HCT116 (cell line): ENCODE measurements around the gene SIRPB1. TPM values are rescaled to one million over a fixed set of nuclear protein-coding genes. Genes with fewer than 3 reads are reported as not detected.

Experiments used
- ATAC-seq: fragments of 200-7000 bp; cut with Tn5 transposase; 2 replicates; pipeline ENCODE4 v1.9.1; 2020; ENCODE audit warnings: mild to moderate bottlenecking, moderate library complexity
- BruUV-seq: library from RNA; stranded (reverse); fragments of 400-500 nt; replicated peaks from 2 replicates; lab custom pipeline; 2021; lab: Mats Ljungman, UMichigan
- CTCF ChIA-PET: fragments of 300-600 bp; sonication (Branson Sonifier 250); formaldehyde crosslinking; loops from one replicate; lab custom pipeline; 2021; ENCODE audit warnings: antibody characterized with exemption; lab: Charles Lee
- POLR2A ChIA-PET: fragments of 300-600, 350-600 bp; sonication (Branson Sonifier 250); formaldehyde crosslinking; loops from one replicate; lab custom pipeline; 2021; ENCODE audit warnings: antibody characterized with exemption; lab: Charles Lee
- RAD21 ChIA-PET, 2 experiments: fragments of 300-600 bp; sonication (Branson Sonifier 250); formaldehyde crosslinking; loops; one replicate each; lab custom pipeline; 2023; ENCODE audit warnings: low total read pairs in 2 of 2; ENCODE audit not compliant: uncharacterized antibody in 2 of 2, unreplicated experiment in 2 of 2, low non-redundant PET in 1 of 2; lab: Charles Lee
- DNase-seq: peaks from one replicate; pipeline ENCODE4 v3.0.0-alpha.2; 2010; ENCODE audit warnings: low read depth, low spot score
- H2AFZ ChIP-seq: fragments of 200-600 bp; shearing (Covaris generic), sonication (generic); 2 replicates; pipeline ENCODE4 v1.6.1; 2017; ENCODE audit warnings: low read depth, mixed run types, mixed read lengths, antibody characterized with exemption, low read length; ENCODE audit not compliant: poor library complexity, severe bottlenecking
- H3K27ac ChIP-seq: 2 replicates; pipeline ENCODE4 v1.5.1; 2012; ENCODE audit warnings: low read depth, low read length
- H3K27me3 ChIP-seq: fragments of 200-600 bp; sonication (generic); 2 replicates; pipeline ENCODE4 v1.6.1; 2016; ENCODE audit warnings: mixed run types, low read length, mixed read lengths; ENCODE audit not compliant: insufficient read depth
- H3K36me3 ChIP-seq, 2 experiments: fragments of 200-500 bp in 1 of 2; fragments of 200-600 bp in 1 of 2; sonication (Bioruptor generic) in 1 of 2; sonication (generic) in 1 of 2; 2 replicates each; pipeline versions ENCODE4 v1.5.1 to v1.6.1; 2014 to 2016; ENCODE audit warnings: low read length in 2 of 2, inconsistent platforms in 1 of 2, mixed read lengths in 1 of 2, mixed run types in 1 of 2; ENCODE audit not compliant: insufficient read depth in 2 of 2, control insufficient read depth in 1 of 2
- H3K4me1 ChIP-seq, 2 experiments: fragments of 200-600 bp in 1 of 2; sonication (generic) in 1 of 2; 2 replicates each; pipeline versions ENCODE4 v1.5.1 to v1.6.1; 2012 to 2017; ENCODE audit warnings: low read length in 2 of 2, inconsistent platforms in 1 of 2, mild to moderate bottlenecking in 1 of 2, mixed read lengths in 1 of 2, mixed run types in 1 of 2, moderate library complexity in 1 of 2; ENCODE audit not compliant: insufficient read depth in 2 of 2, control insufficient read depth in 1 of 2
- H3K4me2 ChIP-seq: fragments of 200-600 bp; sonication (generic); 2 replicates; pipeline ENCODE4 v1.6.1; 2017; ENCODE audit warnings: mixed run types, low read length, mixed read lengths
- H3K4me3 ChIP-seq, 2 experiments: fragments of 200-600 bp in 1 of 2; sonication (generic) in 1 of 2; replicated peaks in 1 of 2; 2 replicates each; pipeline ENCODE4 v1.5.1; 2011 to 2016; ENCODE audit warnings: low read length in 2 of 2, control low read depth in 1 of 2, low read depth in 1 of 2, mild to moderate bottlenecking in 1 of 2, mixed read lengths in 1 of 2, mixed run types in 1 of 2
- H3K79me2 ChIP-seq: fragments of 200-600 bp; sonication (generic); 2 replicates; pipeline ENCODE4 v1.6.1; 2017; ENCODE audit warnings: mild to moderate bottlenecking, mixed run types, low read length, moderate library complexity, mixed read lengths; ENCODE audit not compliant: insufficient read depth
- H3K9ac ChIP-seq: fragments of 200-600 bp; sonication (generic); 2 replicates; pipeline ENCODE4 v1.6.1; 2016; ENCODE audit warnings: low read length, mixed read lengths
- H3K9me2 ChIP-seq: fragments of 200-600 bp; sonication (generic), shearing (Covaris generic); 2 replicates; pipeline ENCODE4 v1.6.1; 2017; ENCODE audit warnings: mixed run types, mild to moderate bottlenecking, moderate library complexity; ENCODE audit not compliant: insufficient read depth
- H3K9me3 ChIP-seq, 2 experiments: fragments of 200-500 bp in 1 of 2; fragments of 200-600 bp in 1 of 2; sonication (Bioruptor generic) in 1 of 2; sonication (generic) in 1 of 2; 2 replicates each; pipeline ENCODE4 v1.6.1; 2014 to 2017; ENCODE audit warnings: low read length in 2 of 2, mixed read lengths in 2 of 2, inconsistent platforms in 1 of 2, low read depth in 1 of 2, mild to moderate bottlenecking in 1 of 2, mixed run types in 1 of 2, moderate library complexity in 1 of 2; ENCODE audit not compliant: control insufficient read depth in 1 of 2, insufficient read depth in 1 of 2
- H4K20me1 ChIP-seq: fragments of 200-600 bp; sonication (generic), shearing (Covaris generic); 2 replicates; pipeline ENCODE4 v1.6.1; 2017; ENCODE audit warnings: mixed run types, mild to moderate bottlenecking, moderate library complexity; ENCODE audit not compliant: insufficient read depth
- CBX3 ChIP-seq: IDR thresholded peaks from 2 replicates; pipeline ENCODE4 v1.6.1; 2012; ENCODE audit warnings: low read depth
- EGR1 ChIP-seq: IDR thresholded peaks from 2 replicates; pipeline ENCODE4 v1.6.1; 2012; ENCODE audit warnings: low read depth
- ELF1 ChIP-seq: IDR thresholded peaks from 2 replicates; pipeline ENCODE4 v1.6.1; 2012; ENCODE audit warnings: low read depth, borderline replicate concordance
- EZH2 ChIP-seq: fragments of 200-600 bp; sonication (generic); IDR thresholded peaks from 2 replicates; pipeline ENCODE4 v1.6.1; 2017; ENCODE audit warnings: antibody characterized with exemption, mixed run types
- FOSL1 ChIP-seq: IDR thresholded peaks from 2 replicates; pipeline ENCODE4 v1.6.1; 2012; ENCODE audit warnings: low read depth
- JUND ChIP-seq: IDR thresholded peaks from 2 replicates; pipeline ENCODE4 v1.6.1; 2012
- POLR2A ChIP-seq: IDR thresholded peaks from 2 replicates; pipeline ENCODE4 v1.7.0; 2011; ENCODE audit warnings: borderline replicate concordance; ENCODE audit not compliant: insufficient read depth, insufficient read length; ENCODE audit errors: extremely low read depth
- POLR2AphosphoS5 ChIP-seq: IDR thresholded peaks from 2 replicates; pipeline ENCODE4 v1.6.1; 2011; ENCODE audit warnings: mild to moderate bottlenecking, low read depth, low read length, moderate library complexity
- RAD21 ChIP-seq: IDR thresholded peaks from 2 replicates; pipeline ENCODE4 v1.6.1; 2012; ENCODE audit warnings: low read depth, mild to moderate bottlenecking
- SIN3A ChIP-seq: IDR thresholded peaks from 2 replicates; pipeline ENCODE4 v1.6.1; 2012; ENCODE audit warnings: low read depth
- SP1 ChIP-seq: IDR thresholded peaks from 2 replicates; pipeline ENCODE4 v1.6.1; 2012; ENCODE audit warnings: low read depth
- SRF ChIP-seq: IDR thresholded peaks from 2 replicates; pipeline ENCODE4 v1.6.1; 2012; ENCODE audit warnings: low read depth
- YY1 ChIP-seq: IDR thresholded peaks from 2 replicates; pipeline ENCODE4 v1.6.1; 2011; ENCODE audit warnings: low read length, low read depth, moderate library complexity, mild to moderate bottlenecking; ENCODE audit not compliant: insufficient replicate concordance; ENCODE audit errors: extremely low read depth
- ZFX ChIP-seq: fragments of 450-650 bp; IDR thresholded peaks from 2 replicates; pipeline ENCODE4 v1.6.1; 2017
- ZNF274 ChIP-seq: fragments of 200-500 bp; sonication (Bioruptor generic); IDR thresholded peaks from 2 replicates; pipeline ENCODE4 v1.6.1; 2014; ENCODE audit warnings: mild to moderate bottlenecking, low read depth, low read length, inconsistent platforms
- intact Hi-C: fragments of 100-400 bp; cut with micrococcal nuclease; formaldehyde crosslinking; loops from 2 replicates; pipeline ENCODE4 v1.10.0; 2022
- total RNA-seq: library from RNA; stranded (reverse); gene quantifications from one replicate; pipeline ENCODE4 v1.2.1, GENCODE V29; 2021; ENCODE audit not compliant: unreplicated experiment
- TF ChIP-seq, protein P1 (sequence below): IDR thresholded peaks from 2 replicates; pipeline ENCODE4 v1.6.1; 2011; ENCODE audit warnings: mild to moderate bottlenecking, low read length, moderate library complexity; ENCODE audit not compliant: insufficient replicate concordance; ENCODE audit errors: extremely low read depth

The SIRPB1 gene
- total RNA-seq, 1 experiment from 2014 or later = 1.9 TPM

DNA sequence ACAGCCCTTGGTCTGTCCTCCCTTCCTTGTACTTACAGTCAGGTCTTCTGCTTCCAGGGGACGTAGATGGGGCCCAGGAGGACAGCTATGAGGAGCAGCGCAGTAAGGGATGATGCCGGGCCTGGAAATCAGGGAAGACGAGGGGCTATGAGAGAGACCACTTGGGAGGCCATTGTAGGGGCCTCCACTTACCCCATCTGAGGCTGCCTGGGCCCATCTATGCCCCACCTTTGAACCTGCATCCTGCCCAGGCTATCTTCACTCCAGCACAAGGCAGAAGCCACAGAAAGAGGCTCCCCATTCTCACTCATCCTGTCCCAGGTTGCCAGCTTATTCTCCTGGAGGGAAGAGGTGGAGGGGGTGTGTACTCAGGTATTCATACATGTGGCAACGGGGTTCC is 10.4 kb upstream of the SIRPB1 start:
- Histone ChIP-seq H3K27me3 (peaks cover 3% of the 10 kb centered on the region; the same call in 1 of the 2 replicates), H3K79me2 (no peaks in the 10 kb centered on the region), H2AFZ (no peak overlapping the region), H3K9me3 (no peaks in the 10 kb centered on the region), H3K4me2 (no peak overlapping the region), H3K27ac (no peak overlapping the region)
- no TSS peak for BruUV-seq
- no peak for DNase-seq
- no peak for TF ChIP-seq YY1
- TF ChIP-seq, protein P1, sequence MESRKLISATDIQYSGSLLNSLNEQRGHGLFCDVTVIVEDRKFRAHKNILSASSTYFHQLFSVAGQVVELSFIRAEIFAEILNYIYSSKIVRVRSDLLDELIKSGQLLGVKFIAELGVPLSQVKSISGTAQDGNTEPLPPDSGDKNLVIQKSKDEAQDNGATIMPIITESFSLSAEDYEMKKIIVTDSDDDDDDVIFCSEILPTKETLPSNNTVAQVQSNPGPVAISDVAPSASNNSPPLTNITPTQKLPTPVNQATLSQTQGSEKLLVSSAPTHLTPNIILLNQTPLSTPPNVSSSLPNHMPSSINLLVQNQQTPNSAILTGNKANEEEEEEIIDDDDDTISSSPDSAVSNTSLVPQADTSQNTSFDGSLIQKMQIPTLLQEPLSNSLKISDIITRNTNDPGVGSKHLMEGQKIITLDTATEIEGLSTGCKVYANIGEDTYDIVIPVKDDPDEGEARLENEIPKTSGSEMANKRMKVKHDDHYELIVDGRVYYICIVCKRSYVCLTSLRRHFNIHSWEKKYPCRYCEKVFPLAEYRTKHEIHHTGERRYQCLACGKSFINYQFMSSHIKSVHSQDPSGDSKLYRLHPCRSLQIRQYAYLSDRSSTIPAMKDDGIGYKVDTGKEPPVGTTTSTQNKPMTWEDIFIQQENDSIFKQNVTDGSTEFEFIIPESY = no peak
- TF ChIP-seq SIN3A = no peak
- no peak for TF ChIP-seq POLR2A
- TF ChIP-seq SRF = no peak
- no peak for TF ChIP-seq EGR1
- no peak for TF ChIP-seq CBX3
- no peak for TF ChIP-seq POLR2AphosphoS5
- no peak for TF ChIP-seq ZFX
- TF ChIP-seq, all 23 proteins: peak for 0
- intact Hi-C loops = no loop called here
- no peak for ATAC-seq
- no peaks in the 10 kb centered on the region for H3K36me3 ChIP-seq
- H3K9ac ChIP-seq = no peak overlapping the region
- ChIA-PET RAD21 (no interaction called here), POLR2A (interaction anchor here (0.5 kb wide), 1 partner anchor 161 kb away, joined by 5 read pairs; no protein-coding TSS in a partner anchor), CTCF (no interaction called here)
- no peak overlapping the region for H3K4me3 ChIP-seq
- no peaks in the 10 kb centered on the region for H3K9me2 ChIP-seq
- H3K4me1 ChIP-seq = peaks cover 8 to 10% of the 10 kb centered on the region in 2 experiments
- H4K20me1 ChIP-seq = no peaks in the 10 kb centered on the region

DNA sequence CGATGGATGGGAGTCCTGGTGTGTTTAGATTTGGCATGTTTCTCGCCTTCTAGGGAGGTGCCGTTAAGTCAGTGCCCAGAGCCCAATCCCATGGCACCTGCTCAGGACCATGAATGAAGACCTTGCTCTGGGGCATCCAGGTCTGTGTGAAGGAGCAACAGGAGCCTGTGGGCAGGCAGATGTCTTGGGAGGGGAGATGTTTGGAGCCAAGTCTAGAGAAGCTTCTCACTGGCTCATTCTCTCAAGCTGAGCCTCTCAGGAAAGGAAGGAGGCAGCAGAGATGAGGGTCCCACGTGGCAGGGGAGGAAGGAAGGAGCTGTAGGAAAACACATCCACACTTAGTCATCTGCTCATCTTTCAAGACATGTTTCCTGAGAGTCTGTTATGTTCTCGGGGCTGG is 9.5 kb upstream of the SIRPB1 start:
- RAD21 ChIA-PET = no interaction called here

More for the DNA sequence above, 9.5 kb upstream of the SIRPB1 start:
- Histone ChIP-seq H3K79me2 (no peaks in the 10 kb centered on the region), H3K4me1 (peaks cover 8 to 10% of the 10 kb centered on the region in 2 experiments), H3K4me3 (no peak overlapping the region), H2AFZ (no peak overlapping the region), H3K9me3 (no peaks in the 10 kb centered on the region), H3K9me2 (no peaks in the 10 kb centered on the region), H3K9ac (no peak overlapping the region), H3K27ac (no peak overlapping the region), H3K4me2 (no peak overlapping the region), H3K36me3 (no peaks in the 10 kb centered on the region), H3K27me3 (peaks cover 3% of the 10 kb centered on the region; the same call in 1 of the 2 replicates), H4K20me1 (no peaks in the 10 kb centered on the region)
- CTCF ChIA-PET = no interaction called here
- TF ChIP-seq, protein P1 = no peak
- TF ChIP-seq YY1 (no peak), ELF1 (no peak), SIN3A (no peak), ZNF274 (no peak), EZH2 (no peak), ZFX (no peak), JUND (no peak), SP1 (no peak), RAD21 (no peak), CBX3 (no peak), FOSL1 (no peak)
- intact Hi-C loops = no loop called here
- POLR2A ChIA-PET = no interaction called here
- no TSS peak for BruUV-seq
- ATAC-seq (no peak), DNase-seq (no peak)
